Transverse colon (tissue), 4 donors: ENCODE results near the gene ONECUT1. TPM values are rescaled to one million over a fixed set of nuclear protein-coding genes. Genes with fewer than 3 reads are reported as not detected.

Experiments
- DNase-seq: peaks from one replicate; pipeline ENCODE4 v3.0.0-alpha.2; 2019
- H3K27ac ChIP-seq, 4 donors: fragments of 200-600 bp; sonication (generic); 2 replicates each; pipeline ENCODE4 v1.5.1; 2016 to 2018; ENCODE audit warnings: inconsistent platforms in 4 of 4
- H3K27me3 ChIP-seq: fragments of 200-600 bp; sonication (generic); 2 replicates; pipeline ENCODE4 v1.5.1; 2017; ENCODE audit warnings: inconsistent platforms
- H3K36me3 ChIP-seq, 4 donors: fragments of 200-600 bp; sonication (generic); 2 replicates each; pipeline ENCODE4 v1.5.1; 2017 to 2019; ENCODE audit warnings: inconsistent platforms in 4 of 4
- H3K4me1 ChIP-seq, 4 donors: fragments of 200-600 bp; sonication (generic); 2 replicates each; pipeline ENCODE4 v1.5.1; 2017 to 2020; ENCODE audit warnings: inconsistent platforms in 4 of 4
- H3K4me3 ChIP-seq, 4 donors: fragments of 200-600 bp; sonication (generic); 1 replicate in 1 of 4; 2 replicates in 3 of 4; pipeline versions ENCODE4 v1.5.1 to v1.6.1; 2017 to 2019; ENCODE audit warnings: inconsistent platforms in 4 of 4
- H3K9me3 ChIP-seq, 2 donors: fragments of 200-600 bp; sonication (generic); 2 replicates each; pipeline ENCODE4 v1.5.1; 2017 to 2019; ENCODE audit warnings: inconsistent platforms in 2 of 2
- CTCF ChIP-seq, 5 experiments: fragments of 200-600 bp in 3 of 5; fragments of 450-650 bp in 2 of 5; sonication (generic) in 3 of 5; IDR thresholded peaks; 1 replicate in 2 of 5; 2 replicates in 3 of 5; pipeline ENCODE4 v1.5.1; 2016 to 2017; ENCODE audit warnings: antibody characterized with exemption in 5 of 5, inconsistent platforms in 3 of 5, mild to moderate bottlenecking in 2 of 5, moderate library complexity in 1 of 5
- EP300 ChIP-seq: sonication (generic); formaldehyde crosslinking; IDR thresholded peaks from one replicate; pipeline ENCODE4 v1.6.1; 2017; ENCODE audit warnings: antibody characterized with exemption, low read depth
- POLR2A ChIP-seq: fragments of 450-650 bp; IDR thresholded peaks from one replicate; pipeline ENCODE4 v1.6.1; 2016; ENCODE audit warnings: antibody characterized with exemption, mild to moderate bottlenecking, moderate library complexity
- POLR2AphosphoS5 ChIP-seq, 3 donors: sonication (generic); formaldehyde crosslinking; IDR thresholded peaks; one replicate each; pipeline ENCODE4 v1.6.1; 2016; ENCODE audit warnings: antibody characterized with exemption in 3 of 3
- WGBS, 2 donors: methylation state at CpG; one replicate each; pipeline ENCODE4 v1.1.5; 2018; ENCODE audit warnings: low coverage in 1 of 2; 5-methylcytosine and 5-hydroxymethylcytosine counted together
- in situ Hi-C, 4 donors: fragments of 200-750 bp; cut with MboI; loops; one replicate each; pipeline versions ENCODE4 v1.15.0 to v1.15.1; 2017; ENCODE audit warnings: low sequenced_read_pairs in 3 of 4, low pct_ligation_motif_present in 1 of 4, low pct_unique_long_range_greater_than_20kb in 1 of 4
- intact Hi-C: fragments of 100-400 bp; cut with DNase I; formaldehyde crosslinking; loops from one replicate; pipeline ENCODE4 v1.15.1; 2023; ENCODE audit warnings: low total_unique reads
- total RNA-seq, 4 donors: library from RNA; depleted of rRNA; stranded (reverse); fragments of >200 nt; gene quantifications; one replicate each; pipeline ENCODE4 v1.1.0, GENCODE V29; 2016

Gene ONECUT1
- total RNA-seq, 4 donors from 2014 or later, result 0.64 TPM; not detected in 3

- DNase-seq, result no peak
- no peaks in the 10 kb centered on the region for H3K9me3 ChIP-seq
- intact Hi-C loops (no loop called here), in situ Hi-C loops (loop anchor here in 1 of 4 donors (25.0 kb wide), 2 partner anchors 392 to 917 kb away; no protein-coding TSS in a partner anchor)
- TF ChIP-seq EP300 (no peak), CTCF (IDR thresholded peaks at IDR 0.05) (no peak), POLR2AphosphoS5 (IDR thresholded peaks at IDR 0.05) (no peak), POLR2A (no peak)
- peaks cover 0 to 17% (median 10%) of the 10 kb centered on the region in 4 donors for H3K4me1 ChIP-seq
- H3K27me3 ChIP-seq, result peaks cover 98% of the 10 kb centered on the region
- no peak overlapping the region for H3K27ac ChIP-seq
- no peak overlapping the region for H3K4me3 ChIP-seq
- 12 to 32% methylated on average over 12 to 31 of the region's 31 CpGs for WGBS, 2 donors
- no peaks in the 10 kb centered on the region for H3K36me3 ChIP-seq
These were observed 5.5 kb upstream of the ONECUT1 start for GRCh38 chr15:52795464-52796227.

- Histone ChIP-seq H3K27ac (no peak overlapping the region), H3K4me3 (no peak overlapping the region), H3K9me3 (no peaks in the 10 kb centered on the region), H3K4me1 (peaks cover 0 to 21% (median 14%) of the 10 kb centered on the region in 4 donors), H3K36me3 (no peaks in the 10 kb centered on the region), H3K27me3 (peaks cover 98% of the 10 kb centered on the region)
- in situ Hi-C loops, result loop anchor here in 1 of 4 donors (25.0 kb wide), 2 partner anchors 392 to 917 kb away; no protein-coding TSS in a partner anchor
- DNase-seq, result no peak
- WGBS, 2 donors, result 27 to 32% methylated on average over 11 to 42 of the region's 43 CpGs
- intact Hi-C loops, result no loop called here
- TF ChIP-seq POLR2AphosphoS5 (IDR thresholded peaks at IDR 0.05) (no peak), EP300 (no peak), CTCF (IDR thresholded peaks at IDR 0.05) (no peak)
These were observed 4.7 kb upstream of the ONECUT1 start for GRCh38 chr15:52794665-52795463.

DNA sequence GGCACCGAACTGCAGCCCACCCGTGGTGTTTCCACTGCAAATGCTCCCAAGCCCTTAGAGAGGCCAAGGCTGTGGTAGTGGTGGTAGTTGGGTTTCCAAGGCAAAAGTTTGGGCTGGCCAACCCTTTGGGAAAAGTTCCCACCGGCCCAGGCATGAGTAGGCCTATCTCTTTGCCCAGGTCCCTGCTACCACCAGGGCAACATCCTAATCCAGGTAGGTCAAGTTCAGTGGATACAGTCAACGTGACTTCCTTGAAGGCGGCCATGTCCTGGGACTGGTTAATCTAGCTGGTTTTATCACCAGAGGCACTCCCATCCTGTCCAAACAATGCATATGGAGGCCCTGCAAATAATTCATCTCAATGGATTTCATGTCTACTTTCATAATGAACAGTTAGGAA lies 1.6 kb upstream of the ONECUT1 start:
- Histone ChIP-seq H3K36me3 (no peaks in the 10 kb centered on the region), H3K27ac (no peak overlapping the region), H3K9me3 (no peaks in the 10 kb centered on the region), H3K4me3 (no peak overlapping the region), H3K4me1 (peaks cover 0 to 24% (median 18%) of the 10 kb centered on the region in 4 donors), H3K27me3 (peaks cover 98% of the 10 kb centered on the region)
- WGBS, 2 donors, result 63 to 86% methylated on average over 1 to 5 of the region's 5 CpGs
- DNase-seq, result no peak
- in situ Hi-C loops, result loop anchor here in 1 of 4 donors (25.0 kb wide), 2 partner anchors 396 to 921 kb away; no protein-coding TSS in a partner anchor
- intact Hi-C loops, result no loop called here
- no peak for TF ChIP-seq CTCF (IDR thresholded peaks at IDR 0.05)
- TF ChIP-seq EP300, result no peak
- no peak for TF ChIP-seq POLR2AphosphoS5 (IDR thresholded peaks at IDR 0.05)
- TF ChIP-seq POLR2A, result no peak
